Measurements from ENCODE around the gene GFER.

GRCh38 chr16:2007081-2007836 is 23.3 kb downstream of the GFER start:
- TF ChIP-seq ARNTL (CRISPR knock-in tag; IDR thresholded peaks at IDR 0.05; ENCODE audit: borderline replicate concordance, low read depth) (no peak), ZC3H10 (CRISPR knock-in tag; IDR thresholded peaks at IDR 0.05) (no peak), ZNF8 (CRISPR knock-in tag; IDR thresholded peaks at IDR 0.05) (no peak), BACH2 (CRISPR knock-in tag; IDR thresholded peaks at IDR 0.05; ENCODE audit: borderline replicate concordance) (no peak)

Measured in SK-N-SH treated with all-trans-retinoic acid at 6 μM for 48 hours (cell line).